ENCODE results near the gene RNF7.

Gene RNF7

DNA sequence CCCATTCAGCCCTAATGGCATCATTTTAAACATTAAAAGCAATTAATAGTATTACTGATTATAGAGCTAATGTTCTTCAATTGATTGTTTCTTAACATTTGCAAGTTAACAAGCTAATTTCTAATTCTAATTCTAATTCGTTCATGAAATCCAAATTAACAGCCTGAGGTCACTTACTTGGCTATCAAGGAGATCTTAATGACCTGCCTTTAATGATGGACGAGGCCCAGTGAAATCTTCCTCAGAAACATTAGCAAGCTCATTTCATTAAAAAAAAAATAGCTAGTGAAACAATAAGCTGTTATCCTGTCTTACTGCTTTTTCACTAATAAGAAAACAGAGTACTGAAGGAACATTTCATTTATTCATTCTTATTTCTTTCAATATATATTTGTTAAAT, 15.4 kb upstream of the RNF7 start:
- TF ChIP-seq, protein P1, sequence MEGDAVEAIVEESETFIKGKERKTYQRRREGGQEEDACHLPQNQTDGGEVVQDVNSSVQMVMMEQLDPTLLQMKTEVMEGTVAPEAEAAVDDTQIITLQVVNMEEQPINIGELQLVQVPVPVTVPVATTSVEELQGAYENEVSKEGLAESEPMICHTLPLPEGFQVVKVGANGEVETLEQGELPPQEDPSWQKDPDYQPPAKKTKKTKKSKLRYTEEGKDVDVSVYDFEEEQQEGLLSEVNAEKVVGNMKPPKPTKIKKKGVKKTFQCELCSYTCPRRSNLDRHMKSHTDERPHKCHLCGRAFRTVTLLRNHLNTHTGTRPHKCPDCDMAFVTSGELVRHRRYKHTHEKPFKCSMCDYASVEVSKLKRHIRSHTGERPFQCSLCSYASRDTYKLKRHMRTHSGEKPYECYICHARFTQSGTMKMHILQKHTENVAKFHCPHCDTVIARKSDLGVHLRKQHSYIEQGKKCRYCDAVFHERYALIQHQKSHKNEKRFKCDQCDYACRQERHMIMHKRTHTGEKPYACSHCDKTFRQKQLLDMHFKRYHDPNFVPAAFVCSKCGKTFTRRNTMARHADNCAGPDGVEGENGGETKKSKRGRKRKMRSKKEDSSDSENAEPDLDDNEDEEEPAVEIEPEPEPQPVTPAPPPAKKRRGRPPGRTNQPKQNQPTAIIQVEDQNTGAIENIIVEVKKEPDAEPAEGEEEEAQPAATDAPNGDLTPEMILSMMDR (IDR thresholded peaks at IDR 0.05; ENCODE audit: low read depth, low read length): no peak
- DNase-seq (ENCODE audit: low read depth in 2 of 2): no peak
- no peak overlapping the region for H3K4me3 ChIP-seq (replicated peaks in 1 of 2; ENCODE audit: low read depth in 2 of 2, low read length in 2 of 2)

DNA sequence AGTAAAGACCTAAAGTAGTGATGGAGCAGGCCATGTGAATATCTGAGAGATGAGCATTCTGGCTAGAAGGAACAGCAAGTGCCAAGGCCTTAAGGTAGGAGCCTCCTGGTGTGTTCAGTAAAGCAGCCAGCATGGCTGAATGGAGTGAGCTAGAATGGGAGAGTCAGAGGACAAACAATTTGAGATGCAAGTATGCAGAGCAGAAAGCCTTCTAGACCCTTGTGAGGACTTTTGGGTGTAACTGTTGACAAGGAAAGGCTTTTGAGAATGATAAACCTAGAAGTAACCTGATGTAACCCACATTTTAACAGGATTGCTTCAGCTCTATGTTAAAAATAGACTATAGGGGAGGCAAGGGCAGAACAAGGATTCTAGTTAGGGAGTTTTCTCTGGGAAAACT, 14.8 kb upstream of the RNF7 start:
- no peak for DNase-seq (ENCODE audit: low read depth in 2 of 2)
- TF ChIP-seq, protein P1 (IDR thresholded peaks at IDR 0.05; ENCODE audit: low read depth, low read length): no peak
- no peak overlapping the region for H3K4me3 ChIP-seq (replicated peaks in 1 of 2; ENCODE audit: low read depth in 2 of 2, low read length in 2 of 2)

DNA sequence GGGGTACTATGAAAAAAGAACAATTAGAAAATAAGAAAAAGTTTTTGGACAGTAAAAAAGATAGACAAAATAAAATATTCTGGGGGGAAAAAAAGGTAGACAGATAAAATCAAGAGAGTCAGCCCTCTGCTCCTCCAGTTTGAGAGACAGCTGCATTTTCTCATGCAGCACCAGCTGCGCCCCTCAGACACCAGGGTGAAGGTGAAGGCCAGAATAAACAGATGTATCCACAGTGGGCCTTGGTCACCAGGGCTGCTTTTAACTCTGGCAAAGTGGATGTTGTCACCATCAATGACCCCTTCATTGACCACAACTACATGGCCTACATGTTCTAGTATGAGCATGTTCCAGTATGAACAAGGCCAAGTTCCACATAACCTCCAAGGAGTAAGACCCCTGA, 13.9 kb upstream of the RNF7 start:
- TF ChIP-seq, protein P1 (IDR thresholded peaks at IDR 0.05; ENCODE audit: low read depth, low read length): no peak
- H3K4me3 ChIP-seq (replicated peaks in 1 of 2; ENCODE audit: low read depth in 2 of 2, low read length in 2 of 2): no peak overlapping the region
- DNase-seq (ENCODE audit: low read depth in 2 of 2): no peak

DNA sequence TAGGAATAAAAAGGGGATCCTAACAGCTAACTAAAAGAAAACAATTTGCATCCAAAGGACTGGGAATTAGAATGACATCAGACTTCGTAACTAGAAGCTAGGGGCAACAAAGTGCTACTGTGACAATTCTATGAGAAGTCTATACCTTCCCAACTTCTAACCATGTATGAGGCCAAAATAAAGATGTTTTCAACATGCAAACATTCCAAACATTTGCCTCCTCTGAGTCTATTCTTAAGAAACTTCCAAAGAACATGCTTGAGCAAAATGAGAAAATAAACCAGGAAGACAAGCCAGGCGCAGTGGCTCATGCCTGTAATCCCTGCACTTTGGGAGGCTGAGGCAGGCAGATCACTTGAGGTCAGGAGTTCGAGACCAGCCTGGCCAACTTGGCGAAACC, 13.1 kb upstream of the RNF7 start:
- TF ChIP-seq, protein P1 (IDR thresholded peaks at IDR 0.05; ENCODE audit: low read depth, low read length): no peak
- H3K4me3 ChIP-seq (replicated peaks in 1 of 2; ENCODE audit: low read depth in 2 of 2, low read length in 2 of 2): no peak overlapping the region
- no peak for DNase-seq (ENCODE audit: low read depth in 2 of 2)

DNA sequence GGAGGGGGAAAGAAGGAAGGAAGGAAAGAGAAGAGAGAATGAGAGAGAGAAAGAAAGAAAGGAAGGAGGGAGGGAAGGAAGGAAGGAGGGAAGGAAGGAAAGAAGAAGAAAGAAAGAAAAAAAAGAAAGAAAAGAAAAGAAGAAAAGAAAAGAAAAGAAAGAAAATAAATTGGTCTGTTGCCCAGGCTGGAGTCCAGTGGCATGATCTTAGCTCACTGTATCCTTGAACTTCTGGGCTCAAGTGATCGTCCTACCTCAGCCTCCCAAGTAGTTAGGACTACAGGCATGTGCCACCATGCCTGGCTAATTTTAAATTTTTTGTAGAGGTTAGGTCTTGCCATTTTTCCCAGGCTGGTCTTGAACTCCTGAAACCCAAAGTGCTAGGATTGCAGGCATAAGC, 11.6 kb upstream of the RNF7 start:
- DNase-seq (ENCODE audit: low read depth in 2 of 2): no peak
- TF ChIP-seq, protein P1 (IDR thresholded peaks at IDR 0.05; ENCODE audit: low read depth, low read length): no peak
- H3K4me3 ChIP-seq (replicated peaks in 1 of 2; ENCODE audit: low read depth in 2 of 2, low read length in 2 of 2): no peak overlapping the region

DNA sequence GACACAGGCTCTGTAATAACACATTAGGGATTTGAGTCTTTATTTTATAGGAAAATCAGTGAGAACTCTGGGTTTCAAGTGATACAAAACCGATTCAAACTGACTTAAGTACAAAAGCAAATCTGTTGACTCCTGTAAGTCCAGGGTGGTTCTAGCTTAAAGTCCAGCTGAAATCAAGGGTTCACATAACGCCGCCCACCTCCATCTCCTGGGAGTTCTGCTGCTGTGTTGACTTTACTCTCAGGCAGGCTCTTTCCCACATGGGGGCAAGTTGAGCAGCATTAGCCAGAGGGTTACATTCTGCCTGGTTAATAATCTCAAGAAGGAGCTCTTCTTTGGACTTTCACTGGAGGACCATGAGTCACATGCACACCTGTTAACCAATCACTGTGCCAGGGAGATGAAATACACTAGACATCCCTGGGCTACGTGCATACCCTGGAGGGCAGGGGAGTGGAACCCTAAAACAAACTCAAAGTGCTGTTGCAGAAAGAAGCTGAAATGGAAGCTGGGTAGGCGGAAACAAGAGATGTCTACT, 9.7 kb upstream of the RNF7 start:
- no peak for DNase-seq (ENCODE audit: low read depth in 2 of 2)
- no peak overlapping the region for H3K4me3 ChIP-seq (replicated peaks in 1 of 2; ENCODE audit: low read depth in 2 of 2, low read length in 2 of 2)
- TF ChIP-seq, protein P1 (IDR thresholded peaks at IDR 0.05; ENCODE audit: low read depth, low read length): no peak

DNA sequence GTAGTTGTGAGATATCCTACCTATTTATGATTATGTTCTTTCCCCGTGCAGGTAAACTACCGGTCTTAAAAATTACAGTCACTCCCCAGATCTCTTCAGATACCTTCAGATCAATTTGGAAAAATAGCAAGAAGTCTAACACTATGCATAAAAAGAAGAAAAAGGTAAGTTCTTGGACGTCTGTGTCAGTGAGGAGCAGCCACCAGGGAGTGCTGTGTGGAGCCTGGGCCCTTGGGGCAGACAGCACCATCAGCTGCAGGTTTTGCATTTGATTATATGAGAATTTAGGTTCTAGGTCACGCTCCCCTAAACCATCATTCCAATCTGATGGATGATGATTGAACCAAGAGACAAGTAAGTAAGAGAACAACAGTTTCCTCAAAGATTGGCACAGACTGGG, 8.9 kb upstream of the RNF7 start:
- DNase-seq (ENCODE audit: low read depth in 2 of 2): no peak
- TF ChIP-seq, protein P1 (IDR thresholded peaks at IDR 0.05; ENCODE audit: low read depth, low read length): peak; percentile 4
- no peak overlapping the region for H3K4me3 ChIP-seq (replicated peaks in 1 of 2; ENCODE audit: low read depth in 2 of 2, low read length in 2 of 2)

Measured in cardiac fibroblast (primary cell).